Stomach (tissue), 9 donors: ENCODE results near the gene SPATA20. TPM values are rescaled to one million over a fixed set of nuclear protein-coding genes. Genes with fewer than 3 reads are reported as not detected.

Source experiments
- DNase-seq, 2 donors: peaks; one replicate each; pipeline versions ENCODE4 v3.0.0 to v3.0.0-alpha.2; 2013 to 2019
- H3K27ac ChIP-seq, 5 donors: fragments of 200-600 bp in 4 of 5; sonication (generic) in 4 of 5; one replicate each; pipeline ENCODE4 v1.5.1; 2013 to 2019; ENCODE audit warnings: mild to moderate bottlenecking in 1 of 5, moderate library complexity in 1 of 5
- H3K27me3 ChIP-seq, 3 donors: fragments of 200-600 bp; sonication (generic); one replicate each; pipeline ENCODE4 v1.5.1; 2017 to 2019; ENCODE audit warnings: mixed run types in 1 of 3
- H3K36me3 ChIP-seq, 4 donors: fragments of 200-600 bp; sonication (generic); 1 replicate in 3 of 4; 2 replicates in 1 of 4; pipeline ENCODE4 v1.5.1; 2016 to 2019
- H3K4me1 ChIP-seq, 4 donors: fragments of 200-600 bp; sonication (generic); one replicate each; pipeline ENCODE4 v1.5.1; 2016 to 2019
- H3K4me3 ChIP-seq, 4 donors: fragments of 200-600 bp; sonication (generic) in 3 of 4; one replicate each; pipeline ENCODE4 v1.5.1; 2016 to 2019; ENCODE audit warnings: mild to moderate bottlenecking in 1 of 4
- H3K9me3 ChIP-seq, 4 donors: fragments of 200-600 bp; sonication (generic); one replicate each; pipeline ENCODE4 v1.5.1; 2016 to 2019
- CTCF ChIP-seq, 7 experiments: fragments of 450-650 bp in 4 of 7; fragments of 200-600 bp in 3 of 7; sonication (generic) in 3 of 7; IDR thresholded peaks; one replicate each; pipeline ENCODE4 v1.5.1; 2016 to 2019; ENCODE audit warnings: antibody characterized with exemption in 7 of 7, control low read depth in 2 of 7, mild to moderate bottlenecking in 1 of 7
- EP300 ChIP-seq: sonication (generic); formaldehyde crosslinking; IDR thresholded peaks from one replicate; pipeline ENCODE4 v1.6.1; 2017; ENCODE audit warnings: antibody characterized with exemption
- POLR2A ChIP-seq, 4 donors: fragments of 450-650 bp; IDR thresholded peaks; one replicate each; pipeline ENCODE4 v1.6.1; 2016; ENCODE audit warnings: antibody characterized with exemption in 4 of 4, control low read depth in 2 of 4, mild to moderate bottlenecking in 1 of 4, moderate library complexity in 1 of 4
- POLR2AphosphoS5 ChIP-seq, 3 donors: sonication (generic); formaldehyde crosslinking; IDR thresholded peaks; one replicate each; pipeline ENCODE4 v1.6.1; 2016; ENCODE audit warnings: antibody characterized with exemption in 3 of 3
- WGBS, 5 donors: extraction: QIAGEN DNeasy Blood & Tissue Kit in 3 of 5; methylation state at CpG; one replicate each; pipeline versions ENCODE4 v1.1.5 to v1.1.7; 2013 to 2018; 5-methylcytosine and 5-hydroxymethylcytosine counted together
- intact Hi-C: fragments of 100-400 bp; cut with DNase I; formaldehyde crosslinking; loops from one replicate; pipeline ENCODE4 v1.15.1; 2023; ENCODE audit warnings: low total_unique reads
- polyA plus RNA-seq, 3 donors: library from polyadenylated mRNA; stranded (reverse); fragments of 200-250 nt; gene quantifications; one replicate each; pipeline ENCODE4 v1.2.3, GENCODE V29; 2013
- total RNA-seq, 5 donors: library from RNA; depleted of rRNA; stranded (reverse); fragments of >200 nt; gene quantifications; one replicate each; pipeline versions ENCODE4 v1.1.0 to v1.2.3, GENCODE V29; 2014 to 2016
- donor health status: healthy with polysubstance abuse.
- donor health status: Bipolar disorder and iron deficiency.
- donor health status: healthy.

SPATA20 gene
- total and polyA plus RNA-seq, 8 donors = 24.8 to 1,214 (median 80.8) TPM

GRCh38 chr17:50521514-50521913, 25.5 kb upstream of the SPATA20 start:
- H3K27ac ChIP-seq = no peak overlapping the region
- peaks cover 0 to 9% (median 6%) of the 10 kb centered on the region in 4 donors for H3K4me1 ChIP-seq
- no peaks in the 10 kb centered on the region for H3K9me3 ChIP-seq
- intact Hi-C loops = no loop called here
- H3K36me3 ChIP-seq = no peaks in the 10 kb centered on the region
- WGBS, 5 donors = 74 to 100% (median 85%) methylated on average over 1 to 2 of the region's 2 CpGs
- H3K27me3 ChIP-seq = no peaks in the 10 kb centered on the region
- no peak for TF ChIP-seq CTCF (IDR thresholded peaks at IDR 0.05)
- no peak for DNase-seq
- H3K4me3 ChIP-seq = no peak overlapping the region

GRCh38 chr17:50522766-50523165, 24.2 kb upstream of the SPATA20 start:
- intact Hi-C loops = no loop called here
- H3K9me3 ChIP-seq = no peaks in the 10 kb centered on the region
- no peak overlapping the region for H3K27ac ChIP-seq
- no peak overlapping the region for H3K4me3 ChIP-seq
- peaks cover 0 to 9% (median 6%) of the 10 kb centered on the region in 4 donors for H3K4me1 ChIP-seq
- WGBS, 5 donors = 94 to 98% (median 95%) methylated on average over 10 of the region's 10 CpGs
- no peak for TF ChIP-seq POLR2AphosphoS5 (IDR thresholded peaks at IDR 0.05)
- no peak for TF ChIP-seq EP300
- TF ChIP-seq POLR2A (IDR thresholded peaks at IDR 0.05) = no peak
- no peak for TF ChIP-seq CTCF (IDR thresholded peaks at IDR 0.05)
- no peak for DNase-seq
- H3K36me3 ChIP-seq = no peaks in the 10 kb centered on the region
- no peaks in the 10 kb centered on the region for H3K27me3 ChIP-seq

GRCh38 chr17:50523208-50523607, 23.8 kb upstream of the SPATA20 start:
- intact Hi-C loops = no loop called here
- TF ChIP-seq EP300 (no peak), CTCF (IDR thresholded peaks at IDR 0.05) (no peak), POLR2AphosphoS5 (IDR thresholded peaks at IDR 0.05) (no peak), POLR2A (IDR thresholded peaks at IDR 0.05) (no peak)
- Histone ChIP-seq H3K4me1 (peaks cover 0 to 9% (median 5%) of the 10 kb centered on the region in 4 donors), H3K36me3 (no peaks in the 10 kb centered on the region), H3K27me3 (no peaks in the 10 kb centered on the region), H3K9me3 (no peaks in the 10 kb centered on the region), H3K27ac (no peak overlapping the region), H3K4me3 (no peak overlapping the region)
- 74 to 92% (median 87%) methylated on average over 2 of the region's 2 CpGs for WGBS, 5 donors
- DNase-seq = no peak

- intact Hi-C loops = no loop called here
- no peak for DNase-seq
- Histone ChIP-seq H3K4me1 (no peaks in the 10 kb centered on the region), H3K27ac (no peak overlapping the region), H3K4me3 (no peak overlapping the region), H3K9me3 (no peaks in the 10 kb centered on the region), H3K27me3 (peaks cover 0 to 12% (median 0%) of the 10 kb centered on the region in 3 donors), H3K36me3 (no peaks in the 10 kb centered on the region)
- no peak for TF ChIP-seq CTCF (IDR thresholded peaks at IDR 0.05)
- no peak for TF ChIP-seq POLR2A (IDR thresholded peaks at IDR 0.05)
- TF ChIP-seq EP300 = no peak
- TF ChIP-seq POLR2AphosphoS5 (IDR thresholded peaks at IDR 0.05) = no peak
- WGBS, 5 donors = 88 to 96% (median 94%) methylated on average over 15 to 18 of the region's 18 CpGs
These were observed 22.1 kb upstream of the SPATA20 start for GRCh38 chr17:50524838-50525237.
